IPS DF 6.9 (cell line): Measurements from ENCODE around the gene BARX2.

ENCODE experiments used
- DNase-seq: peaks from one replicate; pipeline ENCODE4 v3.0.0-alpha.2; 2013; ENCODE audit warnings: low read depth, low spot score
- H3K27ac ChIP-seq: one replicate; pipeline ENCODE4 v1.5.1; 2013; ENCODE audit warnings: low read length, control low read depth
- H3K27me3 ChIP-seq: 2 replicates; pipeline ENCODE4 v1.6.1; 2013; ENCODE audit warnings: mild to moderate bottlenecking, low read length; ENCODE audit not compliant: control insufficient read depth, insufficient read depth
- H3K36me3 ChIP-seq: 2 replicates; pipeline ENCODE4 v1.6.1; 2013; ENCODE audit warnings: low read length; ENCODE audit not compliant: control insufficient read depth, insufficient read depth
- H3K4me1 ChIP-seq: 2 replicates; pipeline ENCODE4 v1.6.1; 2013; ENCODE audit warnings: low read length; ENCODE audit not compliant: control insufficient read depth, insufficient read depth
- H3K4me3 ChIP-seq: 2 replicates; pipeline ENCODE4 v1.5.1; 2013; ENCODE audit warnings: mild to moderate bottlenecking, low read length
- H3K9me3 ChIP-seq: 2 replicates; pipeline ENCODE4 v1.6.1; 2013; ENCODE audit warnings: low read length, inconsistent platforms; ENCODE audit not compliant: control insufficient read depth, insufficient read depth
- WGBS: extraction: QIAGEN DNeasy Blood & Tissue Kit; methylation state at CpG from one replicate; pipeline ENCODE4 v1.1.7; 2013; ENCODE audit warnings: mixed read lengths, missing lambda C conversion rate; ENCODE audit not compliant: insufficient read length, insufficient coverage; 5-methylcytosine and 5-hydroxymethylcytosine counted together

BARX2 gene

GRCh38 chr11:129385801-129386200 is 10.2 kb downstream of the BARX2 start:
- no peak for DNase-seq
- H3K27ac ChIP-seq, result no peak overlapping the region
- no peaks in the 10 kb centered on the region for H3K9me3 ChIP-seq
- no CpG with 5 or more reads among the region's 2 CpGs for WGBS
- no peaks in the 10 kb centered on the region for H3K36me3 ChIP-seq
- H3K27me3 ChIP-seq, result no peaks in the 10 kb centered on the region
- H3K4me3 ChIP-seq, result no peak overlapping the region
- H3K4me1 ChIP-seq, result no peaks in the 10 kb centered on the region

GRCh38 chr11:129386795-129387397 is 11.2 kb downstream of the BARX2 start:
- no peak overlapping the region for H3K27ac ChIP-seq
- no CpG with 5 or more reads among the region's 11 CpGs for WGBS
- H3K9me3 ChIP-seq, result no peaks in the 10 kb centered on the region
- no peaks in the 10 kb centered on the region for H3K27me3 ChIP-seq
- DNase-seq, result no peak
- H3K4me1 ChIP-seq, result no peaks in the 10 kb centered on the region
- H3K36me3 ChIP-seq, result no peaks in the 10 kb centered on the region
- H3K4me3 ChIP-seq, result no peak overlapping the region

DNA sequence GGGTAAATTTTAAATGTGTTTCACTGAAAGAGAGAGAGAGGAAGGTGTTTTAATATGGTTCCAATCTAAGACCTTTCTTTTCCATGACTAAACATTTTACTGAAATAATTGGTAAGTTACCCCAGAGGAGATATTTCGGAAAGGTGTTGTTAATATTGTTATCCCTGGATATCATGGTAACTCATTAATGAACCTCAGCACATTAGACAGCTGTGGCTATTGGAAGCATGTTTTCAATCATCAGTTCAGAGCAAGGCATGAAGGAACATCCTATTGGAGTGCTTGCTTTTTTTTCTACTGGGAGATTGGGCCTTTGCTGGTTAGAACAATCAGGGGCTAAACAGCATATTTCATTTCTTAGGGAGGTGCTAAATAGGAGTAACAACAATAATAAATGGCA is 11.8 kb downstream of the BARX2 start:
- no CpG with 5 or more reads among the region's 1 CpG for WGBS
- DNase-seq, result no peak
- Histone ChIP-seq H3K27ac (no peak overlapping the region), H3K36me3 (no peaks in the 10 kb centered on the region), H3K4me3 (no peak overlapping the region), H3K9me3 (no peaks in the 10 kb centered on the region), H3K27me3 (no peaks in the 10 kb centered on the region), H3K4me1 (no peaks in the 10 kb centered on the region)

- no peaks in the 10 kb centered on the region for H3K9me3 ChIP-seq
- H3K27ac ChIP-seq, result no peak overlapping the region
- no peaks in the 10 kb centered on the region for H3K27me3 ChIP-seq
- no peak overlapping the region for H3K4me3 ChIP-seq
- WGBS, result no CpG with 5 or more reads among the region's 2 CpGs
- DNase-seq, result no peak
- H3K4me1 ChIP-seq, result no peaks in the 10 kb centered on the region
- no peaks in the 10 kb centered on the region for H3K36me3 ChIP-seq
These were observed 13.2 kb downstream of the BARX2 start for GRCh38 chr11:129388824-129389223.

GRCh38 chr11:129390303-129390821 is 14.7 kb downstream of the BARX2 start:
- Histone ChIP-seq H3K9me3 (no peaks in the 10 kb centered on the region), H3K36me3 (no peaks in the 10 kb centered on the region), H3K4me1 (no peaks in the 10 kb centered on the region), H3K4me3 (no peak overlapping the region), H3K27me3 (no peaks in the 10 kb centered on the region), H3K27ac (no peak overlapping the region)
- DNase-seq, result no peak
- WGBS, result no CpG with 5 or more reads among the region's 4 CpGs

DNA sequence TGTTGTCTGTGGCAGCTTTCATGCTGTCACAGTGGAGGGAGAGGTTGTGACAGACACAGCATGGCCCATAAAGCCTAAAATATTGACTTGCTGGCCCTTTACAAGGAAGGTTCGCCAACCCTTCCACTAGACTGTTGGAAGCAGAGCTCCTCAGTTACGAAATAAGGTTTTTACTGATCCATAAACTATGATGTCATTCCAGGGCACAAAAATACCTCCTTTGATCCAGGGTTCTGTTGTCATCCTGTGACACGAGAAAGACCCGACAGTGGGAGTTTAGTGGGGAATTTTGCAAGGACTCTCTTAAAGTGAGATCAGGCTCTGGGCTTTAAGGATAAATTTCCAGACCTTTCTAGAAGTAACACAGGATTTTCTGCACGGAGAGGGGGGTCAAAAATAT is 15.7 kb downstream of the BARX2 start:
- no peak for DNase-seq

DNA sequence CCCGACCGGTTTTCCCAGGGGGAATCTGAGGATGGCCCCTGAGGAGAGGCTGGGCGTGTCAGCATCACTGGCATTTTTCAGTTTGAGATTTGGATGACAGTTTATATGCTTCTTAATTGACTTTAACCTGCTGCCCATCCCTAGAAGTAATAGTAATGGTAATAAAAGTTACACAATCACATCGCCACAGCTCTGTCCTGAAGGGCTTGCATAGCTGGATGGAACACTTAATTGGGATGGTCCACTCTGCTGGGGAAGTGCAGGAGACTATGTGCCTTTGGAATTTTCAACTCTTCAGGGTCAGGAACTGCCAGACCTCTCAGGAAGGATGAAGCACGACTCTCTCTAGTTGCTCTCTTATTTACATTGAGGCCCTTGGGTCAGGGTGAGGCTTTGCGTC is 16.2 kb downstream of the BARX2 start:
- no peak overlapping the region for H3K4me3 ChIP-seq
- H3K36me3 ChIP-seq, result no peaks in the 10 kb centered on the region
- no peak for DNase-seq
- no peak overlapping the region for H3K27ac ChIP-seq
- H3K4me1 ChIP-seq, result no peaks in the 10 kb centered on the region
- no CpG with 5 or more reads among the region's 6 CpGs for WGBS
- H3K27me3 ChIP-seq, result no peaks in the 10 kb centered on the region
- no peaks in the 10 kb centered on the region for H3K9me3 ChIP-seq

More for the DNA sequence above, 15.7 kb downstream of the BARX2 start:
- Histone ChIP-seq H3K4me1 (no peaks in the 10 kb centered on the region), H3K36me3 (no peaks in the 10 kb centered on the region), H3K27me3 (no peaks in the 10 kb centered on the region), H3K9me3 (no peaks in the 10 kb centered on the region), H3K27ac (no peak overlapping the region), H3K4me3 (no peak overlapping the region)
- no CpG with 5 or more reads among the region's 5 CpGs for WGBS

- no peaks in the 10 kb centered on the region for H3K9me3 ChIP-seq
- H3K36me3 ChIP-seq, result no peaks in the 10 kb centered on the region
- DNase-seq, result no peak
- no peaks in the 10 kb centered on the region for H3K4me1 ChIP-seq
- no peaks in the 10 kb centered on the region for H3K27me3 ChIP-seq
- no CpG with 5 or more reads among the region's 1 CpG for WGBS
- H3K4me3 ChIP-seq, result no peak overlapping the region
- no peak overlapping the region for H3K27ac ChIP-seq
These were observed 17.3 kb downstream of the BARX2 start for GRCh38 chr11:129392995-129393394.

GRCh38 chr11:129394709-129395108 is 19.1 kb downstream of the BARX2 start:
- WGBS, result no CpG with 5 or more reads among the region's 3 CpGs
- Histone ChIP-seq H3K4me1 (no peaks in the 10 kb centered on the region), H3K27me3 (no peaks in the 10 kb centered on the region)

DNA sequence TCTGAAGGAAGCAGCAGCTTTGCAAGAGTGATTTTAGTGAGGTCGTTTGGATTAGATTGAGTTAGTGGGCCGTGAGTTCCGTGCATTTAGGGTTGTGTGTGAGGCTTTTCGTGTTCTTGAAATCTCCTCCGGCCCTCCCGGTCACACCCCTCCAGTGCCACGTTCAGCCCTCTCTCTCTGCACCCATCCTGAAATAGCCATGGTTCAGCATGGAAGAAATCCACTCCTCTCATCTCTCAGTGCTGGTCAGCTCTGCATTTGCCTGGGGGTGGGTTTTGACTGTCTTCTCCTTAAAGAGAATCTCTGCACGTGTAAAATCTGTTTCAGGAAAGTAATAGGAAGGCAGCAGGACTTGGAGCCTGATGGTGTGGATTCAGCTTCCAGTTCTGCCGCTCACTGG is 19.8 kb downstream of the BARX2 start:
- no peaks in the 10 kb centered on the region for H3K27me3 ChIP-seq
- no peak overlapping the region for H3K27ac ChIP-seq
- H3K36me3 ChIP-seq, result no peaks in the 10 kb centered on the region
- H3K4me1 ChIP-seq, result no peaks in the 10 kb centered on the region
- no peak overlapping the region for H3K4me3 ChIP-seq
- no CpG with 5 or more reads among the region's 9 CpGs for WGBS
- no peak for DNase-seq
- no peaks in the 10 kb centered on the region for H3K9me3 ChIP-seq

More at GRCh38 chr11:129394709-129395108, 19.1 kb downstream of the BARX2 start:
- Histone ChIP-seq H3K4me3 (no peak overlapping the region), H3K27ac (no peak overlapping the region), H3K36me3 (no peaks in the 10 kb centered on the region), H3K9me3 (no peaks in the 10 kb centered on the region)
- DNase-seq, result no peak

GRCh38 chr11:129395883-129396282 is 20.2 kb downstream of the BARX2 start:
- H3K36me3 ChIP-seq, result no peaks in the 10 kb centered on the region
- H3K4me3 ChIP-seq, result no peak overlapping the region
- no peak overlapping the region for H3K27ac ChIP-seq
- no peaks in the 10 kb centered on the region for H3K4me1 ChIP-seq
- no CpG with 5 or more reads among the region's 7 CpGs for WGBS
- DNase-seq, result no peak
- no peaks in the 10 kb centered on the region for H3K9me3 ChIP-seq
- no peaks in the 10 kb centered on the region for H3K27me3 ChIP-seq
